Activated naive CD8-positive, alpha-beta T cell (primary cell): ENCODE data around the gene NIP7.

ENCODE experiments used
- H3K27ac Mint-ChIP-seq: one replicate; pipeline ENCODE4 v1.8.0; 2021; ENCODE audit warnings: mixed read lengths
- H3K27me3 Mint-ChIP-seq: one replicate; pipeline ENCODE4 v1.8.0; 2021; ENCODE audit warnings: mixed read lengths
- H3K36me3 Mint-ChIP-seq: one replicate; pipeline ENCODE4 v1.8.0; 2021; ENCODE audit warnings: mixed read lengths
- H3K4me1 Mint-ChIP-seq: one replicate; pipeline ENCODE4 v1.8.0; 2021; ENCODE audit warnings: low read depth, mixed read lengths
- H3K4me3 Mint-ChIP-seq: one replicate; pipeline ENCODE4 v1.8.0; 2021; ENCODE audit warnings: mild to moderate bottlenecking, mixed read lengths
- H3K9me3 Mint-ChIP-seq: one replicate; pipeline ENCODE4 v1.8.0; 2021; ENCODE audit warnings: low read depth, mixed read lengths

NIP7 gene

DNA sequence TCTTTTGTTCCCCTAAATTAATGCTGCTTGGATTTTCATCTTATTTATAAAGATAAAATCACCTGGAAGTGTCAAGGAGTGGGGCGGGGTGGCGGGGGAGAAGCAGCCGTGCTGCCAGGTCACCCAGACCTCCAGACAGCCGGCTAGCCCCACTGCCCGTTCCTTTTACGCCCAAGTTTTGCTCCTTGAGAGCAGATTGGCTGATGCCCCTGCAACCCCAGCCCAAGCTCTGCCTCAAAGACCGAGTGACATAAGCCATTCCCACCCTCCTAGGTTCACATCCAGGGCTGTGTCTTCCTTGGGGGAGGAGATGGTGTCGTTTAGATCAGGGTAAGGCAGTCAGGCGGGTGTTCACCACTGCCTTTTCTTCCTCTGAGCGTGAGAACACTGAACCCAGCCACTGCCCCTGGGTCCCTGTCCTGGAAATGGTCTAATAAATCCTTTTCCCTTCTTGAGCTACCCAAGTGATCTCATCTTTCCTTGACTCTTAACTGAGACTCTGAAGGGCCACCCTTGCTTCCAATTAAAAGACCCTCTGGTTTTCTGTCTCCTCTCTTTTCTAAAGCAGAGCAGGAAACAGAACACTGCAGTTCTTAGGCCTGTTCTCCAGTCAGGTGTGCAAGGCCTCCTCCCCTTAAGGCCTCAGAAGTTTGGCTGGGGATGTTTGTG, 14.9 kb upstream of the NIP7 start:
- H3K9me3 Mint-ChIP-seq: no peaks in the 10 kb centered on the region
- peaks cover 45% of the 10 kb centered on the region for H3K4me1 Mint-ChIP-seq
- no peaks in the 10 kb centered on the region for H3K27me3 Mint-ChIP-seq
- H3K27ac Mint-ChIP-seq: peak overlapping the region; percentile 22
- peaks cover 8% of the 10 kb centered on the region for H3K36me3 Mint-ChIP-seq
- no peak overlapping the region for H3K4me3 Mint-ChIP-seq

DNA sequence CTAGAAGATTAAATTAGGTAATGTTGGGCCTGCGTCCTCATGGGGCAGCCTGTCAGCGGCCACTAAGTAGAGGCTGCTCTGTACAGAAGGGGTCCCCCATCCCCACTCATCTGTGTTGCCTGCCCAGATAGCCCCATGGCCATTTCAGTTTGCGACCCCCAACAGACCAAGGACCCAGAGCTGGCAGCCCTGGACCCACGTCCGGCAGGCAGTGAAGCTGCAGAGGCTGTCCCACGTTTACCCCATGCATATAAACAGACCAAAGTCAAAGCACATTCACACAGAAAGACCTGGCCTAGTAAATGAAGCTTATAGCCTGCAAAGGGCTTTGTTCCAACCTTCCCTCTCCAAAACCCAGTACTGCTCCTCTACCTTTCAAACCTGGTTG, 13.8 kb upstream of the NIP7 start:
- H3K36me3 Mint-ChIP-seq: peaks cover 8% of the 10 kb centered on the region
- H3K9me3 Mint-ChIP-seq: no peaks in the 10 kb centered on the region
- H3K27ac Mint-ChIP-seq: peak overlapping the region; percentile 46
- H3K27me3 Mint-ChIP-seq: no peaks in the 10 kb centered on the region
- peaks cover 45% of the 10 kb centered on the region for H3K4me1 Mint-ChIP-seq
- peak overlapping the region; percentile 74 for H3K4me3 Mint-ChIP-seq

DNA sequence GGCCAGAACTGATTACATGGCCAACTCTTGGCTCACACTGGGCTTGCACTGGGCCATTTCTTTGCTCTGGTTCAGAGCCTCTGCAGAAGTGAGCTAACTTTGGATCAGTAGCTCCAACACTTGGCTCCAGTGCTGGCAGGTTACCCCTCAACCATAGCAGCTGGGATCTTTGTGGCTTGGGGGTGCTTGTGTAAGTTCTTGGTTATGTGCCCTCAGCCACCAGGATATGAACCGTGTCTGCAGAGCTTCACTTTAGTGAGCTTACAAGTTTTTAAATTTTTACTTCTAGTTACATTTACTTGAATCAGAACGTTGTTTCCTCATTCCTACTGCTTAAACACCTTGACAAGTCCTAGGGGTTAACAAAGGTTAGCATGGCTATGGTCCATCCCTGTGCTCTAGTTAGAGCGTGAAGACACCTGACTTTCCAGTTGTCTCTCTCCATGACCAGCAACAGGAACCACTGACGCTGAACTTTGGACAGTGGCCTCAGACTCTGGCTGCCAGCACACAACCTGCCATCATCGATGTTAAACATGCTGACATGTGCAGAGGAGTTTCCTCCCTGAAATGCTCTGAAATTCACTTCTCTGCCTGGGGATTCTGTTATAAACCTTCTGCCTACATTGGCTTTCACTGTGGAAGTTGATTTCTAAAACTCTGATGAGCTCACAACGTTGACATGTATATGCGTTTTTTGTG, 13.2 kb upstream of the NIP7 start:
- H3K27me3 Mint-ChIP-seq: no peaks in the 10 kb centered on the region
- peak overlapping the region; percentile 77 for H3K27ac Mint-ChIP-seq
- H3K4me1 Mint-ChIP-seq: peaks cover 45% of the 10 kb centered on the region
- peaks cover 8% of the 10 kb centered on the region for H3K36me3 Mint-ChIP-seq
- peak overlapping the region; percentile 74 for H3K4me3 Mint-ChIP-seq
- no peaks in the 10 kb centered on the region for H3K9me3 Mint-ChIP-seq

DNA sequence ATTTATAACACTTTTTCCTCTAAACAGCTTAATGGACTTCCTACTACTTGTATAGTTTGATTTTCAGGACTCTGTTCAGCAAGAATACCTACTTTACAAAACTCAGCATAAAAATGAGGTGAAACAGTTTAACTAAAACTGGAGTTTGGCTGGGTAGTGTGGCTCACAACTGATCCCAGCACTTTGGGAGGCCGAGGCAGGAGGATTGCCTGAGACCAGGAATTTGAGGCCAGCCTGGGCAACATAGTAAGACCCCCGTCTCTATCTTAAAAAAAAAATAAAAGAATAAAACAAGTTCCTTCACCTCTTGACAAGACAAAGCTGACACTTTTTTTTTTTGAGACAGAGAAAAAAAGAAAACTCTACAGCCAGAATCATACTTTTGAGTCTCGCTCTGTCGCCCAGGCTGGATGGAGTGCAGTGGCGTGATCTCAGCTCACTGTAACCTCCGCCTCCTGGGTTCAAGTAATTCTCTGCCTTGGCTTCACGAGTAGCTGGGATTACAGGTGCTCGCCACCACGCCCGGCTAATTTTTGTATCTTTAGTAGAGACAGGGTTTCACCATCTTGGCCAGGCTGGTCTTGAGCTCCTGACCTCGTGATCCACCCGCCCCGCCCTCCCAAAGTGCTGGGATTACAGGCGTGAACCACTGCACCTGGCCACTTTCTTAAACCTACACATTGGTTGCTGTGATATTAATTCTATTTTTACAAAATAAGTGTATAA, 11.8 kb upstream of the NIP7 start:
- Mint-ChIP-seq H3K36me3 (peaks cover 8% of the 10 kb centered on the region), H3K4me3 (peak overlapping the region; percentile 87)

DNA sequence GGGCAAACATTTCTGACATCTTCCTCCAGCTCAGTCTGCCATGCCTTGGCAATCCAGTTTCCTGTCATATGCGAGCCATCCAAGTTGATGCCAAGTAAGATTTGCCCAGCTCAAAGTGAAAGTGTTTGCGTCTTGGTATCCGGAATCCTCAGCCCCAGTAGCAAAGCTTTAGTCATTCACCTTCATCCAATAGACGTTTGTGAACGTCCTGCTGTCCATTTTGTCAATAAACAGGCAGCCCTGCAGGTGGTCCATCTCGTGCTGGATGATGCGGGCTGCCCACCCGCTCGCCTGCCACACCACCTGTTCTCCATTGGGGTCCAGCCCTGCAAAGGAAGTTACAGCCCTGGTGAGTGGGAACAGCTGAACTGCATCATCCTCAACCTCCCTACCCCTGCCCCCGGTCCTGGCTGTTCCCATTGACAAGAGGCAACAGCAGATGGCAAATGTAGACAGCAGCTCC, 10.7 kb upstream of the NIP7 start:
- peak overlapping the region; percentile 87 for H3K4me3 Mint-ChIP-seq
- peak overlapping the region; percentile 61 for H3K27ac Mint-ChIP-seq
- peaks cover 46% of the 10 kb centered on the region for H3K4me1 Mint-ChIP-seq
- H3K27me3 Mint-ChIP-seq: no peaks in the 10 kb centered on the region
- H3K36me3 Mint-ChIP-seq: peaks cover 8% of the 10 kb centered on the region
- no peaks in the 10 kb centered on the region for H3K9me3 Mint-ChIP-seq

More for the DNA sequence above, 11.8 kb upstream of the NIP7 start:
- no peak overlapping the region for H3K27ac Mint-ChIP-seq
- no peaks in the 10 kb centered on the region for H3K9me3 Mint-ChIP-seq
- no peaks in the 10 kb centered on the region for H3K27me3 Mint-ChIP-seq
- H3K4me1 Mint-ChIP-seq: peaks cover 44% of the 10 kb centered on the region

DNA sequence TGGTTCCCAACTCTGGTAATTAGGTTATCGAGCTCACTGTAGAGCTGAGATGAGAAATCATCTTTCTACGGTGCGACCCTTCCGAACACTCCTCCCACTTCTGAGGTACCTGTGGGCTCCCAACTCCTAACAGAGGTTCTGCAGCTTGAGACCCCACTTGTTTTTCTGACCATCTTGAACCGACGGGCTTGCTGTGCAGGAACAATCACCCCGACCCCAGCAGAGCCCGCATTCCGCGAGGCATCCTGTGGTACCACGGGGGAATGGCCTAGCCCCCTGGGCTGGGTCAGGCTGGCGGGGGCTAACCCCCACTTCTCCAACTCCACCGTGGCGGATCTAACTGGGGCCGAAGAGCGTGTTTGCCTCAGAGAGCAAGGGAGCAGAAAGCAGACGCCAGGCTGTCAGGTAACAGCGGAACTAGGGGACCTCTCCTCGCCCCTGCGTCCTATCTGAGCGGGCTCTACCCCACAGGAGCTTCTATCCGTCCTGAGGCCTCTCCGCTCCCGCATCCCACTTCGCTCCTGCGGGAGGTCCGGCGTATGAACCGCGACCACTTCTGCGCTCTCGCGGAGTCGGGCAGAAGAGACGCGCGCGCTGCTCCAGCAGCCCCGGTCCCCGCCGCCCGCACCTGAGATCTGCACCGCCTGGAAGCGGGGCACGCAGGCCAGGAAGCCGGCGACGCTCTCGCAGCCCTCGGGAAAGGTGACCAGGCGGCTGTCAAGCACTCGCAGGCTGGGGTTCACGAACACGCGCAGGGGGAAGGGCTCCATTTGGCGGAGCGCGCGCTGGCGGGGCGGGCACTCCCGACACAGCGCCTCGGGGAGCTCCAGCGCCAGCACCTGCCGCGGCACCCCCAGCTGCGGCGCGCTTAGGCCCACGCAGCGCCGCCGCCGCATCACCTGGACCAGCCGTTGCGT, 9.9 kb upstream of the NIP7 start:
- Mint-ChIP-seq H3K9me3 (no peaks in the 10 kb centered on the region), H3K27ac (peak overlapping the region; percentile 61), H3K27me3 (no peaks in the 10 kb centered on the region), H3K4me3 (peak overlapping the region; percentile 87), H3K36me3 (peaks cover 12% of the 10 kb centered on the region), H3K4me1 (peaks cover 50% of the 10 kb centered on the region)

DNA sequence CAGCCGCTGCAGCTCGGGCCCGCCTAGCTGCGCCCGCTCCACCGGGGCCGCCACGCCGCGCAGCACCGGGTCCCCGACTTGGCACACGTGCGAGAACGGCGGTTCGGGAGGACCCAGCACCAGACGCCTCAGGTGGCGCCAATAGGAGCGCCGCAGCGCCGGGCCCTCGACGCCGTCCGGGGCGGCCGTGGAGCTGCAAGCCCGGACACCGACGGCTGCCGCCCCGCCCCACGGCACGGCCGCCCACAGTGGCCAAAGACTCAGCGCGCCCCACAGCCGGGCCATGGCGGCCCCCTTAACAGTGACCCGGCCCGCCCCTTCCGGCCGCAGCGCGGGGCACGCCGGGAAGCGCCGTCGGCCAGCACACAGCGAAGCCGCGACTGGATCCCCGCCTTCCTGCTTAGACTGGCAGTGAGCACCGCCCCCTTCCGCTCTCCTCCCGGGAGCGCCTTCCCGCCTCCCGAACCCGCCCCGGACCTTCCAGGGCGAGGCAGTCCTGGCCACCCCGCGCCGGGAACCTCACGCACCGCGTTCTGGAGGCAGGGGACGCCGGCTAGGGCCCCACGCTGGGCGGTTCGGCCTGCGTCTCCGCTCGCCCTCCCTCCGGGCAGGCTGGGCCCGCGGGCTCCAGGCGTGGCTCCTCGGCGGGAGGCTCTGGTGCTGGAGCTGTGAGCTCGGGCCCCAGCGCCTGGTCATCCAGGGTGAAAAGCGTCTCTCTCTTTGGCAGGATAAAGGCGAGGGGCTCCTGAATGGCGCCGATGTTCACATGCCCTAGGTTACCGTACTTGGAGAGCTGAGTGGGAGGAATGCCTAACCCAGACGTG, 9.1 kb upstream of the NIP7 start, which contains the start of gene PDF:
TSS of gene PDF (minus strand) at position 303 of the 824 bp plus-strand sequence. CDS start at position 285, 18 bp downstream.
- no peaks in the 10 kb centered on the region for H3K9me3 Mint-ChIP-seq
- H3K4me1 Mint-ChIP-seq: peaks cover 48% of the 10 kb centered on the region
- H3K27me3 Mint-ChIP-seq: no peaks in the 10 kb centered on the region
- peak within 1 kb of the TSS; percentile 87 for H3K4me3 Mint-ChIP-seq
- H3K36me3 Mint-ChIP-seq: peaks cover 12% of the 10 kb centered on the region
- peak within 1 kb of the TSS; percentile 72 for H3K27ac Mint-ChIP-seq

DNA sequence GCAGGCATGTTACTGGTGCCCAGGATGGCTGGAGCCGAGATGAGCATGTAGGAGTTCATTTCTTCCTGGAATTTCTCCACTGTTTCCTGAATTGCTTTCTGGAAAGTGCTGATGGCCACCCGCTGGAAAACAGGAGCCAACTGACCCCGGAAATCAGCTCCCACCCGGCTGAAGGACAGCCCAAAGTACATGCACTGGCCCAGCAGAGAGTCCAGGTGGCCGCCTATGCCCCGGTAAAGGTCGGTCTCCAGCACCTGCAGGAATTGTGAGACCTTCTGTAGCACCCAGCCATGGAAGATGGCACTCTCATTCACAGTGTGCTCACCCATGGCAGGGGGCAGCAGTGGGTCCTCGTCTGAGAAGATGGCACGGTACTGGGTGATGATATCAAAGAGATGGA, 4.9 kb upstream of the NIP7 start:
- no peaks in the 10 kb centered on the region for H3K9me3 Mint-ChIP-seq
- H3K27me3 Mint-ChIP-seq: no peaks in the 10 kb centered on the region
- no peak overlapping the region for H3K4me3 Mint-ChIP-seq
- peaks cover 40% of the 10 kb centered on the region for H3K4me1 Mint-ChIP-seq
- H3K36me3 Mint-ChIP-seq: peaks cover 11% of the 10 kb centered on the region
- H3K27ac Mint-ChIP-seq: no peak overlapping the region

DNA sequence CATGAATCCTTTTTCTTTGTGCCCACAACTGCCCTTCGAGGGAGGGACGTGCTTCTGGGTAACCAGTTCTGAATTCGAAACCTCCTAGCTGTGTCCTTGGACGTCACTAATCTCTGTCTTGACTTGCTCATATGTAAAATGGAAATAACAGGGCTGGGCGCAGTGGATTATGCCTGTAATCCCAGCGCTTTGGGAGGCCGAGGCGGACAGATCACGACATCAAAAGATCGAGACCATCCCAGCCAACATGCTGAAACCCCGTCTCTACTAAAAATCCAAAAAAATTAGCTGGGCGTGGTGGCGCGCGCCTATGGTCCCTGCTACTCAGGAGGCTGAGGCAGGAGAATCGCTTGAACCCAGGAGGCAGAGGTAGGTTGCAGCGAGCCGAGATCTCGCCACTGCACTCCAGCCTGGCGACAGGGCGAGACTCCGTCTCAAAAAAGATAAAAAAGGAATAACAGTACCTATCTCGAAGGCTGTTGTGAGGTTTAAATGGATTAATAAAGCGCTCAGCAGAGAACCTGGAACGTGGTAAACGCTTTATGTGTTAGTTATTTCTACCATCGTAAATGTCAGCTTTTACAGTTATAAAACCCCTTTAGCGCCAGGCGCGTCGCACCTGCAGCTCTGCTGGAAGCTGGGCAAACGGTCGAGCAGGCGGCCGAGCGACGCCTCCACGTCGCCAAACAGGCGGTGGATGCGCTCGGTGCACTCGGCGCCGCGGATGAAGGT, 849 bp upstream of the NIP7 start:
- Mint-ChIP-seq H3K36me3 (peaks cover 23% of the 10 kb centered on the region), H3K27me3 (no peaks in the 10 kb centered on the region), H3K4me1 (peaks cover 54% of the 10 kb centered on the region), H3K4me3 (peak overlapping the region; percentile 100), H3K27ac (peak overlapping the region; percentile 86), H3K9me3 (no peaks in the 10 kb centered on the region)

DNA sequence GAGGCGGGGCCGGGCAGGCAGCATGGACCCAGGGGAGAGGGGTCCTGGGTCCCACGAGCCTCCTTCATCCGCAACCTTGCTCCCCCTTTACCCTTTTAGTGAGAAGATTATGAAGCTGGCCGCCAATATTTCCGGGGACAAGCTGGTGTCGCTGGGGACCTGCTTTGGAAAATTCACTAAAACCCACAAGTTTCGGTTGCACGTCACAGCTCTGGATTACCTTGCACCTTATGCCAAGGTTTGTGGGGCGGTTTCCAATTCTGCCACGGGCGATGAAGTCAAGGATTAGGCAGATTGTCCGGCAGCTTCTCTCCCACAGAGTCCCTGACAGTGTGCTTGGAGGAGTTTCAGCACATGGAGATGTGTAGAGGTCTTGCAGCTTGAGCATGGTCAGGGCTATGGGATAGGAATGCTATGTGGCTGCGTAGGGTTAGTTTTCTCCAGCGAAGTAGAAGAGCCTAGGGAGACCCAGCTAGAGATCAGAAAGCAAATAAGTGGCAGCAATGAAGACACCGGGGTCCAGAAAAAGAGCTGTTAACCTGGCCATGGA, 598 bp downstream of the NIP7 start:
- Mint-ChIP-seq H3K4me1 (peaks cover 49% of the 10 kb centered on the region), H3K9me3 (no peaks in the 10 kb centered on the region), H3K4me3 (peak overlapping the region; percentile 100), H3K27ac (peak overlapping the region; percentile 100), H3K36me3 (peaks cover 19% of the 10 kb centered on the region), H3K27me3 (no peaks in the 10 kb centered on the region)

DNA sequence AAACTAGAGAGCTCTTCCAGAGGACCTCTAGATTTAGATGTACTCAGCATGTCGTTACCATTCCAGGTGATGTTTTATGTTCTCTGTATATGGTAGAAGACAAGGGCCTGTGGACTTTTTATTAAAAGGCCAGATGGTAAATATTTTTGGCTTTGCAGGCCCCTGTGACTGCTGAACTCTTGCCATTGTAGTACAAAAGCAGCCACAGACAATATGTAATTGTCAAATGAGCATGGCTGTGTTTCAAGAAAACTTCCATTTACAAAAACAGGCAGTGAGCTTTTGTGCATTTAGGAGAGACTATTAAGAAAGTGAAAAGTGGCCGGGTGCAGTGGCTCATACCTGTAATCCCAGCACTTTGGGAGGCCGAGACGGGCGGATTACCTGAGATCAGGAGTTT, 4.6 kb downstream of the NIP7 start:
- Mint-ChIP-seq H3K27me3 (no peaks in the 10 kb centered on the region), H3K4me3 (no peak overlapping the region), H3K27ac (no peak overlapping the region), H3K4me1 (peaks cover 31% of the 10 kb centered on the region), H3K36me3 (peaks cover 14% of the 10 kb centered on the region), H3K9me3 (no peaks in the 10 kb centered on the region)

DNA sequence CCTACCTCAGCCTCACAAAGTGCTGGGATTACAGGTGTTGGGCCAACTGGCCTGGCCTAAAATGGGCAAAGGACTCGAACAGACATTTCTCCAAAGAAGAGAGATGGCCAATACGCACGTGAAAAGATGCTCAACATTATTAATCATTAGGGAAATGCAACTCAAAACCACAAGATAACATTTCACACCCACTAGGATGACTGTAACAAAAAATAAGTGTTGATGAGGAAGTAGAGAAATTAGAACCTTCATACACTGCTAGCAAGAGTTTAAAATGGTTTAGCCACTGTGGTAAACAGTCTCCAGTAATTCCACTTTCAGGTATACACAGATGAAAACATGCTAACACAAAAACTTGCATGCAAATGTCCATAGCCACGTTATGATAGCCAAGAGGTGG, 6.4 kb downstream of the NIP7 start:
- Mint-ChIP-seq H3K9me3 (no peaks in the 10 kb centered on the region), H3K27ac (no peak overlapping the region), H3K4me1 (peaks cover 20% of the 10 kb centered on the region), H3K27me3 (no peaks in the 10 kb centered on the region), H3K36me3 (peaks cover 9% of the 10 kb centered on the region), H3K4me3 (no peak overlapping the region)

DNA sequence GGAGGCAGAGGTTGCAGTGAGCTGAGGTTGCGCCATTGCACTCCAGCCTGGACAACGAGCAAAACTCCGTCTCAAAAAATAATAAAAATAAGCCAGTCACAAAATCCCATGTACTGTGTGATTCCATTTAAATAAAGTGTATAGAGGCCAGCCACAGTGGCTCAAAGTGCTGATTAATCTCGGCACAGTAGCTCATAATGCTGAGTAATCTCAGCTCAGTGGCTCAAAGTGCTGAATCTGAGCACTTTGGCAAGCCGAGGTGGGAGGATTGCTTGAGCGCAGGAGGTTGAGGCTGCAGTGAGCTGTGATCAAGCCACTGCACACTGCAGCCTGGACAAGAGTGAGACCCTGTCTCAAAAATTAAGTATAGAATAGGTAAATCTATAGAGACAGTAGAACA, 7.1 kb downstream of the NIP7 start:
- Mint-ChIP-seq H3K36me3 (peaks cover 3% of the 10 kb centered on the region), H3K4me1 (peaks cover 12% of the 10 kb centered on the region), H3K27ac (no peak overlapping the region), H3K27me3 (no peaks in the 10 kb centered on the region), H3K4me3 (no peak overlapping the region), H3K9me3 (no peaks in the 10 kb centered on the region)
